Tibial nerve (tissue), 4 donors: Measurements from ENCODE around the gene DNAH14.

Experiments used
- CTCF ChIP-seq, 5 experiments: fragments of 200-600 bp in 3 of 5; fragments of 450-650 bp in 2 of 5; sonication (generic) in 3 of 5; IDR thresholded peaks; one replicate each; pipeline ENCODE4 v1.5.1; 2016 to 2019; ENCODE audit warnings: antibody characterized with exemption in 5 of 5, mild to moderate bottlenecking in 3 of 5, moderate library complexity in 2 of 5
- EP300 ChIP-seq, 2 donors: sonication (generic); formaldehyde crosslinking; IDR thresholded peaks; one replicate each; pipeline ENCODE4 v1.6.1; 2017; ENCODE audit warnings: antibody characterized with exemption in 2 of 2, mild to moderate bottlenecking in 1 of 2

- TF ChIP-seq CTCF (IDR thresholded peaks at IDR 0.05) (no peak), EP300 (IDR thresholded peaks at IDR 0.05) (no peak)
Observed at GRCh38 chr1:225152061-225152460, 222.6 kb downstream of the DNAH14 start.
